Measurements from ENCODE around the gene RNPS1.

The RNPS1 gene

GRCh38 chr16:2257726-2258125, 10.2 kb downstream of the RNPS1 start:
- TF ChIP-seq SP1 (IDR thresholded peaks at IDR 0.05) = no peak
- no peak for TF ChIP-seq L3MBTL2 (conservative IDR thresholded peaks at IDR 0.05)
- no peak for TF ChIP-seq NFRKB (IDR thresholded peaks at IDR 0.05)
- no peak for TF ChIP-seq BHLHE40 (IDR thresholded peaks at IDR 0.05; ENCODE audit: borderline replicate concordance)
- no peak for TF ChIP-seq SUZ12 (IDR thresholded peaks at IDR 0.05)
- TF ChIP-seq LEF1 (IDR thresholded peaks at IDR 0.05; ENCODE audit: borderline replicate concordance) = no peak
- no peak for TF ChIP-seq ARNT (IDR thresholded peaks at IDR 0.05)
- no peak for TF ChIP-seq FOXA1 (IDR thresholded peaks at IDR 0.05)
- TF ChIP-seq TARDBP (IDR thresholded peaks at IDR 0.05) = no peak
- no peak for TF ChIP-seq PKNOX1 (IDR thresholded peaks at IDR 0.05)
- no peak for TF ChIP-seq ZNF384 (IDR thresholded peaks at IDR 0.05)
- TF ChIP-seq CTBP1 (IDR thresholded peaks at IDR 0.05; ENCODE audit: borderline replicate concordance) = no peak
- no peak for TF ChIP-seq FOXM1 (IDR thresholded peaks at IDR 0.05; ENCODE audit: borderline replicate concordance)
- no peak for TF ChIP-seq HDGF (IDR thresholded peaks at IDR 0.05; ENCODE audit: borderline replicate concordance)
- no peak for TF ChIP-seq FOXK2 (IDR thresholded peaks at IDR 0.05)
- no peak for TF ChIP-seq ELF4 (IDR thresholded peaks at IDR 0.05)
- DNase-seq (ENCODE audit: extremely low spot score) = no peak
- CTCF ChIA-PET = interaction anchor here (0.5 kb wide), 1 partner anchor 659 kb away, joined by 3 read pairs; no protein-coding TSS in a partner anchor
- POLR2A ChIA-PET = interaction anchor here (0.9 kb wide), 1 partner anchor 9 kb away, joined by 3 read pairs; no protein-coding TSS in a partner anchor

- no peak for DNase-seq (ENCODE audit: extremely low spot score)
- TF ChIP-seq L3MBTL2 (conservative IDR thresholded peaks at IDR 0.05) = no peak
- TF ChIP-seq CTBP1 (IDR thresholded peaks at IDR 0.05; ENCODE audit: borderline replicate concordance) = no peak
- no peak for TF ChIP-seq ZNF384 (IDR thresholded peaks at IDR 0.05)
- TF ChIP-seq FOXK2 (IDR thresholded peaks at IDR 0.05) = no peak
- TF ChIP-seq HDGF (IDR thresholded peaks at IDR 0.05; ENCODE audit: borderline replicate concordance) = no peak
- no peak for TF ChIP-seq FOXA1 (IDR thresholded peaks at IDR 0.05)
- no peak for TF ChIP-seq BHLHE40 (IDR thresholded peaks at IDR 0.05; ENCODE audit: borderline replicate concordance)
- TF ChIP-seq FOXM1 (IDR thresholded peaks at IDR 0.05; ENCODE audit: borderline replicate concordance) = no peak
- TF ChIP-seq LEF1 (IDR thresholded peaks at IDR 0.05; ENCODE audit: borderline replicate concordance) = no peak
- no peak for TF ChIP-seq PKNOX1 (IDR thresholded peaks at IDR 0.05)
- no peak for TF ChIP-seq ARNT (IDR thresholded peaks at IDR 0.05)
- no peak for TF ChIP-seq NFRKB (IDR thresholded peaks at IDR 0.05)
- TF ChIP-seq TARDBP (IDR thresholded peaks at IDR 0.05) = no peak
- no peak for TF ChIP-seq SP1 (IDR thresholded peaks at IDR 0.05)
- POLR2A ChIA-PET = no interaction called here
- CTCF ChIA-PET = no interaction called here
These were observed 11.3 kb downstream of the RNPS1 start for GRCh38 chr16:2256531-2257140.

GRCh38 chr16:2253293-2253692, 14.6 kb downstream of the RNPS1 start:
- TF ChIP-seq LEF1 (IDR thresholded peaks at IDR 0.05; ENCODE audit: borderline replicate concordance) (no peak), FOXA1 (IDR thresholded peaks at IDR 0.05) (no peak), NFRKB (IDR thresholded peaks at IDR 0.05) (no peak), FOXK2 (IDR thresholded peaks at IDR 0.05) (no peak), L3MBTL2 (conservative IDR thresholded peaks at IDR 0.05) (no peak), CTBP1 (IDR thresholded peaks at IDR 0.05; ENCODE audit: borderline replicate concordance) (no peak), ZNF384 (IDR thresholded peaks at IDR 0.05) (no peak), TARDBP (IDR thresholded peaks at IDR 0.05) (no peak), SP1 (IDR thresholded peaks at IDR 0.05) (no peak), HDGF (IDR thresholded peaks at IDR 0.05; ENCODE audit: borderline replicate concordance) (no peak), BHLHE40 (IDR thresholded peaks at IDR 0.05; ENCODE audit: borderline replicate concordance) (no peak), FOXM1 (IDR thresholded peaks at IDR 0.05; ENCODE audit: borderline replicate concordance) (no peak), PKNOX1 (IDR thresholded peaks at IDR 0.05) (no peak), ARNT (IDR thresholded peaks at IDR 0.05) (no peak), ELF4 (IDR thresholded peaks at IDR 0.05) (no peak), SUZ12 (IDR thresholded peaks at IDR 0.05) (no peak)
- DNase-seq (ENCODE audit: extremely low spot score) = no peak
- ChIA-PET POLR2A (interaction anchor here (0.6 to 3.6 kb wide), 4 partner anchors 10 to 104 kb away, joined by 3 to 24 read pairs (median 18); partner anchors contain the start of genes PGP and TRAF7), CTCF (interaction anchor here (0.6 to 1.4 kb wide), 3 partner anchors 8 to 174 kb away, joined by 3 to 5 read pairs (median 4); no protein-coding TSS in a partner anchor)

- no peak for TF ChIP-seq L3MBTL2 (conservative IDR thresholded peaks at IDR 0.05)
- no peak for TF ChIP-seq BHLHE40 (IDR thresholded peaks at IDR 0.05; ENCODE audit: borderline replicate concordance)
- TF ChIP-seq CTBP1 (IDR thresholded peaks at IDR 0.05; ENCODE audit: borderline replicate concordance) = no peak
- no peak for TF ChIP-seq FOXA1 (IDR thresholded peaks at IDR 0.05)
- no peak for TF ChIP-seq TARDBP (IDR thresholded peaks at IDR 0.05)
- TF ChIP-seq FOXM1 (IDR thresholded peaks at IDR 0.05; ENCODE audit: borderline replicate concordance) = no peak
- no peak for TF ChIP-seq PKNOX1 (IDR thresholded peaks at IDR 0.05)
- TF ChIP-seq NFRKB (IDR thresholded peaks at IDR 0.05) = no peak
- TF ChIP-seq SP1 (IDR thresholded peaks at IDR 0.05) = no peak
- no peak for TF ChIP-seq LEF1 (IDR thresholded peaks at IDR 0.05; ENCODE audit: borderline replicate concordance)
- no peak for TF ChIP-seq ARNT (IDR thresholded peaks at IDR 0.05)
- no peak for TF ChIP-seq ZNF384 (IDR thresholded peaks at IDR 0.05)
- no peak for TF ChIP-seq SUZ12 (IDR thresholded peaks at IDR 0.05)
- TF ChIP-seq ELF4 (IDR thresholded peaks at IDR 0.05) = no peak
- no peak for TF ChIP-seq HDGF (IDR thresholded peaks at IDR 0.05; ENCODE audit: borderline replicate concordance)
- no peak for TF ChIP-seq FOXK2 (IDR thresholded peaks at IDR 0.05)
- ChIA-PET POLR2A (interaction anchor here (0.6 to 3.6 kb wide), 7 partner anchors 10 to 105 kb away, joined by 3 to 24 read pairs (median 13); partner anchors contain the start of genes E4F1, MLST8, PGP and RNPS1), CTCF (interaction anchor here (0.6 to 1.8 kb wide), 5 partner anchors 8 to 174 kb away, joined by 3 to 5 read pairs (median 5); no protein-coding TSS in a partner anchor)
- no peak for DNase-seq (ENCODE audit: extremely low spot score)
These were observed 15.1 kb downstream of the RNPS1 start for GRCh38 chr16:2252806-2253148.

Measured in HEK293T (cell line).